ENCODE measurements around the gene GABARAPL1.

GABARAPL1 gene

DNA sequence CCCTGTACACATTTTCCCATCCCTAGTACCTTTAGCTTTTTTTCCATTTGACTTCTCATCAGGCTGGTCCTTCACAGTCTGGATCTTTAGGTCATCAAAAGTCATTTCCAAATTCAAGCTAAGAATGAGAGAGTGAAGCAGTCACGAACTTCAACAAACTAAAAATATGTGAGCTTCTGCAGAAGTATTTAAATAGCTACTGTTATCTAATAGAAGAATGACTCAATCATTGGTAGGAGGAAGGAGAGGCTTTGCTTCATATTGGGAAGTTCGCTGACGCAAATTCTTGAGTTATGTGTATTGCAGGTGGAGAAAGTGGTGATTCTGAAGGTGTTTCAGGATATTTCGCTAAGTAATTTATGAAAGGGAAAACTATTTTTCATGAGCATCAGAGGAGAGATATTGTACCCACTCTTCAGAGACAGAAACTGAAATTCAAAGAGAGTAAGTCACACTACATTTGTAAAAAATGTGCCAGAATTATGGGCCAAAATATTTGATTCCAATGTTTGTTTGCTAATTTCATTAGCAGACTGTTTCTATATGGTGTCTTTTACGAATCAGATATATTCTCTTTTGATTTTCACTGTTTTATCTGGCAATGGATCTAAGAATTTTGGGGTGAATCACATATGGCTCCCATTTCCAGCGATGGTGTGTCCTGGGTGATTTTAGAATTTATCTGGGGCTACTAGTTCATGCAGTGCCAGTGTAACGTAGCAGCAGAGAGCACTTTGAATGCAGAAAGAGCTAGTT, 40.5 kb upstream of the GABARAPL1 start, which contains the start of gene OLR1:
Gene OLR1 (minus strand): TSS at position 160 of the 756 bp plus-strand sequence. CDS start 55 bp downstream, at position 105.
- Histone ChIP-seq H3K4me1 (ENCODE audit: control insufficient read depth, insufficient read depth, low read length) (no peaks in the 10 kb centered on the region), H3K36me3 (ENCODE audit: control insufficient read depth in 2 of 2, insufficient read depth in 1 of 2, low read length in 2 of 2) (no peaks in the 10 kb centered on the region), H3K9me3 (ENCODE audit: control insufficient read depth, insufficient read depth, low read depth, low read length) (no peaks in the 10 kb centered on the region), H3K27ac (ENCODE audit: extremely low read depth, low read depth, low read length) (no peak within 1 kb of the TSS), H3K4me3 (ENCODE audit: low read depth, low read length) (no peak within 1 kb of the TSS)
- ChIA-PET POLR2A (no interaction called here), CTCF (interaction anchor here (1.1 to 3.6 kb wide), 2 partner anchors 19 to 138 kb away, joined by 4 to 17 read pairs; no protein-coding TSS in a partner anchor)
- no peak for TF ChIP-seq ZNF248 (tag by site-specific recombination; IDR thresholded peaks at IDR 0.05)
- no peak for TF ChIP-seq SCRT2 (tag by site-specific recombination; IDR thresholded peaks at IDR 0.05)
- TF ChIP-seq ZNF660 (tag by site-specific recombination; IDR thresholded peaks at IDR 0.05), result no peak
- TF ChIP-seq ZNF514 (tag by site-specific recombination; IDR thresholded peaks at IDR 0.05), result no peak
- TF ChIP-seq SALL2 (tag by site-specific recombination; IDR thresholded peaks at IDR 0.05; ENCODE audit: borderline replicate concordance), result no peak
- TF ChIP-seq ZNF354C (tag by site-specific recombination; IDR thresholded peaks at IDR 0.05; ENCODE audit: borderline replicate concordance, low read depth), result no peak

DNA sequence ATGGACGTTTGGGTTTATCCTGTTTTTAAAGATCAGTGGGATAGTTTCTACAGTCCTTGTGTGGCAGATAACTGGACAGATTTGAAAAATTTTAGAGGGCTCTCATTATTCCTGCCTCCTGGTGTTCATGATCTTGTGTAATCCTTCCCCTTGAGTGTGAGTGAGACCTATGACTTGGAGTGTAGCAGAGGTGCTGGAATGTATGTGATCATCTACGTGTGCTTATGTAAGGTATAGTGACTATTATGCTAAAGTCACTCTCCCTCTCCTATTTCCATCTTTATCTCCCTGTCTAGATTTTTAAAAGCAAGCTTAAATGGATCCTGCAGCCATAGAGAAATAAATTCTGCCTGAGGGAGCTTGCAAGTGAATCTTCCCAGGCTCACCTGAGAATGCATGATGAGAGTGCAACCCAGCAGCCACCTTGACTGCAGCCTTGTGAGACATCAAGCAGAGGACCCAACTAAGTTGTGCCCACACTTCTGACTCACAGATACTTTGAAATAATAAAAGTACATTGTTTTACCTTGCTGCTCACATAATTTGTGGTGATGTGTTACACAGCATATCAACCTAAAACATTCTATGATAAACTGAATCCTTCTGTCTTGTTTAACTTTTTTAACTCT, 37.6 kb upstream of the GABARAPL1 start:
- ChIA-PET CTCF (interaction anchor here (1.4 kb wide), 1 partner anchor 425 kb away, joined by 7 read pairs; no protein-coding TSS in a partner anchor), POLR2A (interaction anchor here (0.6 kb wide), 1 partner anchor 1002 kb away, joined by 3 read pairs; no protein-coding TSS in a partner anchor)
- Histone ChIP-seq H3K9me3 (ENCODE audit: control insufficient read depth, insufficient read depth, low read depth, low read length) (no peaks in the 10 kb centered on the region), H3K4me3 (ENCODE audit: low read depth, low read length) (no peak overlapping the region), H3K27ac (ENCODE audit: extremely low read depth, low read depth, low read length) (no peak overlapping the region), H3K36me3 (ENCODE audit: control insufficient read depth in 2 of 2, insufficient read depth in 1 of 2, low read length in 2 of 2) (no peaks in the 10 kb centered on the region), H3K4me1 (ENCODE audit: control insufficient read depth, insufficient read depth, low read length) (no peaks in the 10 kb centered on the region)
- TF ChIP-seq ZNF610 (tag by site-specific recombination; IDR thresholded peaks at IDR 0.05; ENCODE audit: borderline replicate concordance) (no peak), ZNF221 (tag by site-specific recombination; IDR thresholded peaks at IDR 0.05; ENCODE audit: borderline replicate concordance) (no peak), KLF10 (tag by site-specific recombination; IDR thresholded peaks at IDR 0.05) (no peak), ZNF433 (tag by site-specific recombination; IDR thresholded peaks at IDR 0.05; ENCODE audit: low read depth) (no peak), SETDB1 (IDR thresholded peaks at IDR 0.05; ENCODE audit: insufficient read length, low read length) (no peak), ZNF585B (tag by site-specific recombination; IDR thresholded peaks at IDR 0.05) (no peak), ZNF391 (tag by site-specific recombination; IDR thresholded peaks at IDR 0.05; ENCODE audit: borderline replicate concordance, low read depth) (no peak), ZNF335 (tag by site-specific recombination; conservative IDR thresholded peaks at IDR 0.05) (no peak), MYNN (tag by site-specific recombination; IDR thresholded peaks at IDR 0.05; ENCODE audit: borderline replicate concordance) (no peak), ZNF623 (tag by site-specific recombination; IDR thresholded peaks at IDR 0.05) (no peak), MZF1 (tag by site-specific recombination; IDR thresholded peaks at IDR 0.05; ENCODE audit: borderline replicate concordance) (no peak), KLF8 (tag by site-specific recombination; IDR thresholded peaks at IDR 0.05) (no peak)
- TF ChIP-seq, protein P1, sequence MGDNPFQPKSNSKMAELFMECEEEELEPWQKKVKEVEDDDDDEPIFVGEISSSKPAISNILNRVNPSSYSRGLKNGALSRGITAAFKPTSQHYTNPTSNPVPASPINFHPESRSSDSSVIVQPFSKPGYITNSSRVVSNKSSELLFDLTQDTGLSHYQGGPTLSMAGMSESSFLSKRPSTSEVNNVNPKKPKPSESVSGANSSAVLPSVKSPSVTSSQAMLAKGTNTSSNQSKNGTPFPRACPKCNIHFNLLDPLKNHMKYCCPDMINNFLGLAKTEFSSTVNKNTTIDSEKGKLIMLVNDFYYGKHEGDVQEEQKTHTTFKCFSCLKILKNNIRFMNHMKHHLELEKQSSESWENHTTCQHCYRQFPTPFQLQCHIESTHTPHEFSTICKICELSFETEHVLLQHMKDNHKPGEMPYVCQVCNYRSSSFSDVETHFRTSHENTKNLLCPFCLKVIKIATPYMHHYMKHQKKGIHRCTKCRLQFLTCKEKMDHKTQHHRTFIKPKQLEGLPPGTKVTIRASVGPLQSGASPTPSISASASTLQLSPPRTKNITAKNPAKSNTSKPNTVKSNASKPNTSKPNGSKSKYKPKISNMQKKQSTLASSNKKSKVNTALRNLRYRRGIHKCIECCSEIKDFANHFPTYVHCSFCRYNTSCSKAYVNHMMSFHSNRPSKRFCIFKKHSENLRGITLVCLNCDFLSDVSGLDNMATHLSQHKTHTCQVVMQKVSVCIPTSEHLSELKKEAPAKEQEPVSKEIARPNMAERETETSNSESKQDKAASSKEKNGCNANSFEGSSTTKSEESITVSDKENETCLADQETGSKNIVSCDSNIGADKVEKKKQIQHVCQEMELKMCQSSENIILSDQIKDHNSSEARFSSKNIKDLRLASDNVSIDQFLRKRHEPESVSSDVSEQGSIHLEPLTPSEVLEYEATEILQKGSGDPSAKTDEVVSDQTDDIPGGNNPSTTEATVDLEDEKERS (tag by site-specific recombination; IDR thresholded peaks at IDR 0.05), result no peak
- TF ChIP-seq, protein P2, sequence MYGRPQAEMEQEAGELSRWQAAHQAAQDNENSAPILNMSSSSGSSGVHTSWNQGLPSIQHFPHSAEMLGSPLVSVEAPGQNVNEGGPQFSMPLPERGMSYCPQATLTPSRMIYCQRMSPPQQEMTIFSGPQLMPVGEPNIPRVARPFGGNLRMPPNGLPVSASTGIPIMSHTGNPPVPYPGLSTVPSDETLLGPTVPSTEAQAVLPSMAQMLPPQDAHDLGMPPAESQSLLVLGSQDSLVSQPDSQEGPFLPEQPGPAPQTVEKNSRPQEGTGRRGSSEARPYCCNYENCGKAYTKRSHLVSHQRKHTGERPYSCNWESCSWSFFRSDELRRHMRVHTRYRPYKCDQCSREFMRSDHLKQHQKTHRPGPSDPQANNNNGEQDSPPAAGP (tag by site-specific recombination; IDR thresholded peaks at IDR 0.05), result no peak
- TF ChIP-seq, protein P3, sequence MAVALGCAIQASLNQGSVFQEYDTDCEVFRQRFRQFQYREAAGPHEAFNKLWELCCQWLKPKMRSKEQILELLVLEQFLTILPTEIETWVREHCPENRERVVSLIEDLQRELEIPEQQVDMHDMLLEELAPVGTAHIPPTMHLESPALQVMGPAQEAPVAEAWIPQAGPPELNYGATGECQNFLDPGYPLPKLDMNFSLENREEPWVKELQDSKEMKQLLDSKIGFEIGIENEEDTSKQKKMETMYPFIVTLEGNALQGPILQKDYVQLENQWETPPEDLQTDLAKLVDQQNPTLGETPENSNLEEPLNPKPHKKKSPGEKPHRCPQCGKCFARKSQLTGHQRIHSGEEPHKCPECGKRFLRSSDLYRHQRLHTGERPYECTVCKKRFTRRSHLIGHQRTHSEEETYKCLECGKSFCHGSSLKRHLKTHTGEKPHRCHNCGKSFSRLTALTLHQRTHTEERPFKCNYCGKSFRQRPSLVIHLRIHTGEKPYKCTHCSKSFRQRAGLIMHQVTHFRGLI (tag by site-specific recombination; IDR thresholded peaks at IDR 0.05), result no peak
- TF ChIP-seq, protein P4, sequence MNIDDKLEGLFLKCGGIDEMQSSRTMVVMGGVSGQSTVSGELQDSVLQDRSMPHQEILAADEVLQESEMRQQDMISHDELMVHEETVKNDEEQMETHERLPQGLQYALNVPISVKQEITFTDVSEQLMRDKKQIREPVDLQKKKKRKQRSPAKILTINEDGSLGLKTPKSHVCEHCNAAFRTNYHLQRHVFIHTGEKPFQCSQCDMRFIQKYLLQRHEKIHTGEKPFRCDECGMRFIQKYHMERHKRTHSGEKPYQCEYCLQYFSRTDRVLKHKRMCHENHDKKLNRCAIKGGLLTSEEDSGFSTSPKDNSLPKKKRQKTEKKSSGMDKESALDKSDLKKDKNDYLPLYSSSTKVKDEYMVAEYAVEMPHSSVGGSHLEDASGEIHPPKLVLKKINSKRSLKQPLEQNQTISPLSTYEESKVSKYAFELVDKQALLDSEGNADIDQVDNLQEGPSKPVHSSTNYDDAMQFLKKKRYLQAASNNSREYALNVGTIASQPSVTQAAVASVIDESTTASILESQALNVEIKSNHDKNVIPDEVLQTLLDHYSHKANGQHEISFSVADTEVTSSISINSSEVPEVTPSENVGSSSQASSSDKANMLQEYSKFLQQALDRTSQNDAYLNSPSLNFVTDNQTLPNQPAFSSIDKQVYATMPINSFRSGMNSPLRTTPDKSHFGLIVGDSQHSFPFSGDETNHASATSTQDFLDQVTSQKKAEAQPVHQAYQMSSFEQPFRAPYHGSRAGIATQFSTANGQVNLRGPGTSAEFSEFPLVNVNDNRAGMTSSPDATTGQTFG (tag by site-specific recombination; IDR thresholded peaks at IDR 0.05; ENCODE audit: borderline replicate concordance), result no peak

Measured in HEK293 (cell line).